Eye (tissue), 1 donor: ENCODE measurements around the gene LMX1B.
A peak's percentile ranks its signal among the peaks of the same experiment; 100 is the strongest.
"Not testable (repeated sequence)": the region's sequence is repeated elsewhere in the genome, so short reads cannot be mapped to it uniquely, and the experiment has no call there.

Experiments used
- DNase-seq: peaks from one replicate; pipeline ENCODE4 v3.0.0-alpha.2; 2015

Gene LMX1B

DNA sequence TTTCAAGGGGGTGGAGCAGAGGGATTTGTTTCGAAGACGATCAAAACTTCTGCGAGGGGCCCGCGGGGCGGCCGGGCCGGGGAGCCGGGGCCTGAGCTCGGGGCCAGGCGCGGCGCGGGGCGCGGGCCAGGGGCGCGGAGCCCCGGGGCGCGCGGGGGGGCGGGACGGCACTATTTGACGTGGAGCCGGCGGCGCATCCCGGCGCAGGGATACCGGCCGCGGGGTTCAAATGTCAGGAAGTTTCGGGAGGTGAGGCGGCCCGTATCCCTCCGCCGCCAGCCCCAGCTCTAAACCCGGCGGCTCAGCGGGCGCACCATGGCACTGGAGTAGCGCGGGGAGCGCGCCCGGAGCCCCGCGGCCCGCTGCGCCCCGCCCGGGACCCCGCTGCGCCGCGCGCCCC, at the start of gene LMX1B:
Gene LMX1B (plus strand): TSS at position 278 of the 400 bp plus-strand sequence. CDS start 522 bp downstream, outside the sequence.
- DNase-seq, result peak; percentile 67

DNA sequence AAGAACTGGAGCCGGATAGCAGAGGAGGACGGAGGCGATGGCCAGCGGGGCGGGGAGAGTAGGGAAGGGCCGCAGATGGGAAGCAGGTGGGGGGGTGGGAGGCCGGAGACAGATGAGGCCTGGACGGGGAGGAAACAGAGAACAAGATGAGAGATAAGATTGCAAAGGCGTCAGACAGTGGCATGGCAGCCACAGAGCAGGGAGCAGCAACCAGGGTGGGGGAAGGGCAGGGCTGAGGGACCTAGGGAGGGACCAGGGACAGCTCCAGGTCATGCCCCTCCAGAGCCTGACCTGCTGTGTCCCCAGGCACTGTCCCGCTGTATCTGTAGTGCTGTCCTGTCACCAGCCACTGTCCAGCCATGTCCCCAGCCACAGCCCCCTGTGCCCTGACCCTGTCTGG, 49.6 kb upstream of the LMX1B start:
- DNase-seq, result no peak

DNA sequence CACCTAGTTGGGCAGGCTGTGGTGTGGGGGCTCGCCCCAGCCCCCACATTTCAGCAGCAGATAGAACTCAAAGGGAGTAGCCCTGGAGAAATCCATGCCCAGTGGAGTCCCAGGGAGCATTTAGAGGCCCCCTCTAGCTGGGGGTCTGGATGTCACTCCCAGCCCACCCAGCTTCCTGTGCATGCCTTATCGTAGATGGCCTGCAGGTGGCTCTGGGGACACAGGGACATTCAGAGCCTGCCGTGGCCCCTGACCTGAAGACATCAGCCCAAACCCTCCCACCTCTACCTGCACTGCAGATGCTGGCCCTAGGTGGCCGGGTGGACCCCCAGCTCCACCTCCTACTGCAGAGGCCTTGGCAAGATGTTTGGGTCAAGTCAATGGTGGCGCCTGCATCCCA, 49.0 kb upstream of the LMX1B start:
- no peak for DNase-seq

DNA sequence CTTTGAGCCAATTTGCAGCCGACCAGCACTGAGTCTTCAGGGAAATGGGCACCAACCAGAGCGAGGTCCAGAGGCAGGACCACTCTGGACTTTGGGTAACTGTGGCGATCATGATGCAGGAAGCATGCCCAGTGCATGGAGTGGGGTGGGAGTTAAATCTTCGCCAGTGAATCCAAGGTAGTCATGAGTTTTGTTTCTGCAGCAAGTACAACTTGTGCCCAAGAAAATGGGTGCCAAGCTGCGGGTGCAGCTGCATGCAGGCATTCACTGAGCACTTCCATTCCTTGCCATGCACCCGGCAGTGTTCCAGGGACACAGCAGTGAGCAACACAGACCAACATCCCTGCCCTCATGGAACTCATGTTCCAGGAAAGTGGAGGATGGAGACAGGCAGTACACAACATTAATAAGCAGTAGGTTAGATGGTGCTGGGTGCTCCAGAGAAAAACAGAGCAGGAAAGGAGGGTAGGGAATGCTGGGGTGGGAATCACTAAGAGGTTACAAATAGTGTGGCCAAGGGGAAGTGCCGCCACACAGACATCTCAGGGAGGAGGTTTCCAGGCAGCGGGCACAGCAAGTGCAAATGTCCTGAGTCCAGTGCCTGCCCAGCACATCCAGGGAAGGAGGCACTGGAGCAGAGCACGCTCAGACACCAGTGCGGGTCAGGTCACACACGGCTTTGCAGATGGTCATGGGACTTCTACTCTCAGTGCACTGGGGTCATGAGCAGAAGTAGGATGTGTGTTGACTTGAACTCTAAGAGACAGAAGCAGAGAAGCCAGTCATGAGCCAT, 48.2 kb upstream of the LMX1B start:
- no peak for DNase-seq

DNA sequence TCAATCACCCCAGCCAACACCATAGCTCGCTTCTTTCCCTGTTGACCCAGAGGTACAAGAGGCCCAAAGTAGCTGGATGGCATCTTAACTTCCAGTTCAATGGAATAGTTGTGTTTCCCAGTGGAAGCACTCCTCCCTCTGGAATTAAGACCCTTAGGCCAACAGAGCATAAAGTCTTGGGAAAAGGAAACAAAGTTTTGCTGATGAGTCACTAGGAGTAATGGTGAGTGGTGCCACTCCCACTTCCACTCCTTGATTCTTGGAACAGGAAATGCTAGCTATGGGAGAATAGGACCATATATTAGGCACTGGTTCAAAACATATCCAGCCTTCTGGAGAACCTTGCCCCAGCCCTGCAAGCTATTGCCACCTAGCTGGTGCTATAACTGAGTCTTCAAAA, 44.7 kb upstream of the LMX1B start:
- no peak for DNase-seq

DNA sequence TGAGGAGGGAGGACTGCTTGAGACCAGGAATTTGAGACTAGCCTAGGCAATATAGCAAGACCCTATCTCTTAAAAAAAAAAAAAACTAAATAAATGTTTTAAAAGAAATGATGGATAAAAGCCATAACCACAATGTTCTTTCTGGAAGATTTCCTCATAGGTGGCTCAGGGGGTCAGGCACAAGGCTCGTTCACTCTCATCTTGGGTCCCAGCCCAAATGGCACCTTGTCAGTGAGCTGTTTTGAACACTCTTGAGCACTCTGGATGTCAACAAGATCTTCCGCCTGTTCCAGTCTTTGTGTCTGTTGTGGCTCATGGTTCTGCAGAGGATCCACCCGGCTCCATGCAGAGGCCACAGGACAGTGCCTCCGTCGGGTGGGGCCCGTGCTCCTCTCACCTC, 35.7 kb upstream of the LMX1B start:
- DNase-seq, result no peak

DNA sequence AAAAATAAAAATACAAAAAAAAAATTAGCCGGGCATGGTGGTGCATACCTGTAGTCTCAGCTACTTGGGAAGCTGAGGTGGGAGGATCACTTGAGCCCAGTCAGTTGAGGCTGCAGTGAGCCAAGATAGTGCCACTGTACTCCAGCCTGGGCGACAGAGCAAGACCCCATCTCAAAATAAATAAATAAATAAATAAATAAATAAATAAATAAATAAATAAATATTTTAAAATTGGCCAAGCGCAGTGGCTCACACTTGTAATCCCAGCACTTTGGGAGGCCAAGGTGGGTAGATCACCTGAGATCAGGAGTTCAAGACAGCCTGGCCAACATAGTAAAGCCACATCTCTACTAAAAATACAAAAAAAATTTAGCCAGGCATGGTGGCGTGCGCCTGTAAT, 33.4 kb upstream of the LMX1B start:
- DNase-seq, result not testable (repeated sequence)

DNA sequence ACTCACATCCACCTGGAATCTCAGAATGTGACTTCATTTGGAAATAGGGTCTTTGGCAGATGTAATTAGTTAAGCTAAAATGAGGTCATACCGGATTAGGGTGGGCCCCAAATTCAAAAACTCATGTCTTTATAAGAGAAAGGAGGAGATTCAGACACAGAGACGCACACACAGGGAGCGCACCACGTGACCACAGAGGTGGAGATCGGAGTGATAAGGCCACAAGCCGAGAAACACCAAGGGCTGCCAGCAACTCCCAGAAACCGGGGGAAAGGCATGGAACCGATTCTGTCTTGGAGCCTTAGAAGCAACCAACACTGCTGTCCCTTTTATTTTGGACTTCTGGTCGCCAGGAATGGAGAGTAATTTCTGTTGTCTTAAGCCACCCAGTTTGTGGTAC, 31.8 kb upstream of the LMX1B start:
- DNase-seq, result no peak

DNA sequence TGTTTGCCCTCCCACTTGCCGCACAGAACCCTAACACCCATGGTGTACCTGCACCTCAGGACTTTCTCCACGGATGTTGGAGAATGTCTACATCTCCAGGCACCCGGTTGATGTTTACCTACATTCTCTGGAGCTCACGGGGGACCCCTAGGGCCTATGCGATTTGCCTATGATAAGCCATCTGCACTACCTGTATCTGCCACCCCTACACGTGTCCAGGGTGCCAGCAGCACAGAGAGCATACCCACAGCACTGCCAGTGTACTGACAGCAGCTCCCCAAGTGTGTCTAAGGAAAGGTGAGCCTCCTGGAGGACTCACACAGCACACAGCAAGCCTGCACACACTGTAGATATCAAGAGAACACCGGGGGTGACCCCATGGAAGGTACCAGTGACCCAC, 31.3 kb upstream of the LMX1B start:
- DNase-seq, result no peak

DNA sequence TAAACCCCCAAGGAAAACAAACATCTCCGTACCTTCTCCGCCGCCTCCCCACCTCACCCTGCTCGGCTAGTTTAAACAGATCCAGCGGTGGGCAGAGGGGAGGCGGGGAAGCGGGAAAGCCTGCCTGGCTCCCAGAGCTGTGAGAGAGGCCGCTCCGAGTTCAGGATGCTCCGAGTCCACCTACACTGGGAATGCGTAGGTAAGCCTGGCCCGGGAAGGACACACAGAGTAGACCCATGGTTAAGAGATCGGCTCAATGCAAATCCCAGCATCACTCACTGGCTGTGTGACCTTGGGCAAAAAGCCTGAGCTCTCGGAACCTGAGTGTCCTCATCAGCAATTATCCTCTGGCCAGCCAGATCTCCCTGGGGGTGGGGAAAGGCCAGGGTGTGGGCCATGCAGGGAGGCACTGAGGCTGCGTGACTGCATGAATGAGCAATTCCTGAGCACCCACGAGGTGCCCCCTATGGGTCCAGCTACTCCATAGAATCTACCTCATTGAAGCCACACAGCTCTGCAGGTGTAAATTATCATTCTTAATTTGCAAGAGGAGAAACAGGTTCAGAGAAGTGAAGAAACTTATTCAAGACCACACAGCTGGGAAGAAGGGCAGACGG, 30.5 kb upstream of the LMX1B start:
- DNase-seq, result no peak

DNA sequence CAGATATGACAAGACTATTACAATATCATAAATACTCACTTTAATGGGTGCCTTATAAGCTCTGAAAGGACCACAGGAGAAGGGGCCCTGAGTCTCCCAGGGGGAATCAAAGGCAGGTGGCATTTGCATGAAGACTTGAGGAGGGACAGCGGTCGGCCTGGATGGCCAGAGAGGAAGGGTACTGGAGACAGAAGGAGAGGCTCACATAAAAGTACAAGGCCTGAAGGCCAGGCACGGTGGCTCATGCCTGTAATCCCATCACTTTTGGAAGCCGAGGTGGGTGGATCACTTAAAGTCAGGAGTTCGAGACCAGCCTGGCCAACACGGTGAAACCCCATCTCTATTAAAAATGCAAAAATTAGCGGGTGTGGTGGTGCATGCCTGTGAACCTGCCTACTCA, 29.1 kb upstream of the LMX1B start:
- DNase-seq, result no peak

DNA sequence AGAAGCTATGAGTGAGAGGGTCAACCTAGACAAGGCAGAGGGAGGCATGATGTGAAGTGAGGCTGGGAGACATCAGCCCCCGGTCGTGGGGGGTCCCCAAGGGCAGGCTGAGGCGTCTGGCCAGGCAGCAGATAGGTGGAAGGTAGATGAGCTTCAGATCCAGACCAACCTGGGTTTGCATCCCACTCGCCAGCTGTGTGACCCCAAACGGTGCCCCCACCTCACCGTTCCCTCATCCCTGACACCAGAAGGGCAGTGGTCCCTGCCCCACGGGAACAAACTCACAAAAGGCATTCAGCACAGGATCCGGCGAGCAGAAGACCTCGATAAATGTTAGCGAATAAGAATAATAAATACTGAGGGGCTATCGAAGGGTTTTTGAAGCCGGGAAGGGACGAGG, 27.5 kb upstream of the LMX1B start:
- no peak for DNase-seq

DNA sequence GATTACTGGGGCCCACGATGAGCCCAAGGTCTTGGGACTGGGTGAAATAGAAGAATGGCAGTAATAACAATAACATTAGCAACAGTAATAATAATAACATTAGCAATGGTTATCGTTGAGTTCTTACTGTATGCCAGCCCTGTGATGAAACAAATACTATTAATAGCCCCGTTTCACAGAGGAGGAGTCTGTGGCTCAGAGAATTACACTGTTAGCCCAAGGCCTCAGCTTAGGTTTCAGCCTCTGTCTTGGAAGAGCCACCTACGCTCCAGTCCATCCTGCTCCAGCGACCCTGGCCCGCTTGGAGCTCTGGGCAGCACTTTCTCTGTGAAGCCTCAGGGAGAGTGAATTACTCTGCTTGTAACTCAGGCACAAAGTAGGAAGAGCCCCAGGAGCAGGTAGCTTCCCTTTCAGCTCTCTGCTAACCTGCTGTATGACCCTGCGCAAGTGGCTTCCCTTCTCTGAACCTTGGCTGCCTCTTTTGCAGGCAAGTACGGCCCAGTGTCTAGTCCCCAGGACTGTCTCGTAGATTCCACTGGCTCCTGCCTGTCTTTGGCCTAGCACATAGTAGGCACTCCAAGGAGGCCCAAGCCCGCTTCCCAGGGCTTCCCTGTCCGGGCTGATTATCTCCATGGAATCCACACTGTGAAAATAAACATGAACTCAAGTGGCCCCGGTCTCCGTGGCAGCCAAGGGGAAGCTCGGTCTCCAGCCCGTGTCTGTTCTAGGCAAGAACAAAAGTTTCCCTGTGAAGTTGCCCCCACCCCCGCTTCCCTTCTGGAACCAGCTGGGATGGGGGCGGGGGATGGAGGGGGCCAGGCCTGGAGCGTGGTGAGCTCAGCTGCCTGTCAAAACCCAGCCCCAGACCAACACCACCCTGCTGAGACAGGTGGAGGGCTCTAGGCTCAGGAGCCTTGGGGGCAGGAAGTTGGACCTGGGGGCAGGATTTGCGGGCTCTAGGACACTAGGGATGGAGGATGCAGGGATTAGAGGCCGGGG, 26.2 kb upstream of the LMX1B start:
- DNase-seq, result peak; percentile 69

DNA sequence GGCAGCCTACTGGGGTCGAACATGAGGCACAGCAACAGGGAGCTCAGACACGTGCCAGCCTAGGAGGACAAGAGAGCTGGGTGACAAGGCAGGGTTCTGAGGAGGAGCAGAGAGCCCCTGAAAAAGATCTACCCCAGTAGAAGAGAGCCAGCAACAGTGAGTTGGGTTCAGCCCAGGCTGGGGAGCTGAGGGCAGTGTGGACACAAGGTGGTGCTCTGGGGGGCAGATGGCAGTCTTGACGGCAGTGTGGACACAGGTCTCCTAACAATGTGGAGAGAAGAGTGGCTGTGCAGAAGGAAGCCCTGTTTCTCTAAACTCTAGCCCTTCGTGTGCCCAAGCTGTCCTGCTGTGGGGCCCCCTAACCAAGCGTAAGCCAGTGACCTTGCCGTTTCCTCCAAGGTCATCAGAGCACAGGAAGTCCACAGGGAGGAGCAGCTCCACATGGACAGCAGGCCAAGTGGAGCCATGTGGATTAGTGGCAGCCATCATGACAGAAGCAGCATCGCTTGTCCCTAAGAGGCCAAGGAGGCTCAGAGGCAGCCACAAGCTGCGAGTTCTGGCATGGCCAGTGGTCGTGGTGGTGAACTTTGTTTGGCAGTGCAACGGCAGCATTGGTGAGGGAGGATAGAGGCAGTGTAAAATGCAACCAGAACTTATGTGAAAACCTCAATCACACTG, 25.1 kb upstream of the LMX1B start:
- DNase-seq, result no peak

DNA sequence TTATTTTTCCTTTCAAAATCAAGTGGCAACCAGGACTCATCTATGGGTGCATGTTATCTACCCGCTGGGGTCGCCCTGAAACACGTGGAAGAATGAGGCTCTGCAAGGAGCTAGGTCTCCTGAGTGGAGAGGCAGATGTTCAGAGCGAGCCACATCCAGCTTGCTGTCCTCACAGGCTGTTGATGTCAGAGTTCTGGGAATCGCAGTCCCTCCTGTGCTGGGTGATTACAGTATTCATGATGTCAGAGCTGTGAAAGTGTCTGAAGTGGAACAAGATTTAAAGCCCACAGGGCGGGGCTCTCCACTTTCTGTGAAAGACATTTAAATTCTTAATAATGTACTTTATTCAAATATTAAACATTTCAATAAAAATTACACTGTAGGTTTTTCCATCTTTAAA, 24.4 kb upstream of the LMX1B start:
- no peak for DNase-seq

DNA sequence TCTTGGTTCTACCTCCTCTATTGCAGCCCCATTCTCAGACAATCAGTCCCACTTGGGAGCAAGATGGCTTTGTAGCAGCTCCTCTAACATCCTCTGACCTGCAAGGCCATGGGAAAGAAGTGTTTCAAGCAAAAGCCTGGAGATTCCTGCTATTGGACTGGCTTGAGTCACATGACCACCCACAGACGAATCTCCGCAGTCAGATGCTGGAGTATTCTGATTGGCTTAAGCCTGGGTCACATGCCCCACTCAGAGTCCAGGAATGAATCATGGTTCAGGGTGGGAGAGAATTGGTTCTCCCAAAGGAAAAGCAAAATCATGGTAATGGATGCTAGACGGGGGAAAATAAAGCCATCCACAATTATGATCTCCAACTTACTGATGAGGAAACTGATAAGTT, 22.6 kb upstream of the LMX1B start:
- DNase-seq, result no peak

DNA sequence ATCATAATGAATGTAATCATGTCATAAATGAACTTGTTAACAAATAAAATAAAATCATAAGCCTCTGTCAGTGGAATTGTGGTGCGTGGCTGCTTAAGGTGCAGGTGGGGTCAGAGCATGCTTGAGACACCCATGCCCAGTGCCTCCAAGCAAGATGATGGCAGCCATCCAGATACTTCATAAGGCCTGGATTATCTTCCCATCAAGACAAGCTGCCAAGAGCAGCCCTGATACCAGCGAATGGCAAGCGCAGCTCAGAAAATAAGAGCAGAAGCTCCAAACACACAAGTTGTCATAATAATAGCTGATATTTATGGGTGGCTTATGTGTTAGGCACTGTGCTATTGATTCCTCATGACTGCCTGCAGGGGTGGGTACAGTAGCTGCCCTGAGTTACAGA, 21.8 kb upstream of the LMX1B start:
- no peak for DNase-seq

DNA sequence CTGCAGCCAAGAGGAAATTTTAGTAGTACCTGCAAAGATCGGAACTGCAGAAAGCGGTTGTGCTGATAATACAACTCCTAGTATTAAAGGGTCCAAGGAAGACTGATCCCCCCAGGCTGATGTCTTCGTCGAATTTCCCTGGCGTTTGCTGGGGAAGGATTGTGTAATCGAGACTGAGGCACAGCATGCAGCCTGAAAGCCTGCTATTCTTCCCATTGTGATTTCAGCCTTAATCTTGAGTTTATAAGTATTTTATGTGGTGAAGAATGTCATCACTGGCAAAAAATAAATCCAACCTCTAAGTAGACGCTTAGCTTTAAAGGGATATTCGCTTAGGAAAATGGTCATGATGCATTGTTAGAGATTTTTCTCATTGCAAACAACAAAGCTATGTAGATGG, 21.3 kb upstream of the LMX1B start:
- DNase-seq, result no peak

DNA sequence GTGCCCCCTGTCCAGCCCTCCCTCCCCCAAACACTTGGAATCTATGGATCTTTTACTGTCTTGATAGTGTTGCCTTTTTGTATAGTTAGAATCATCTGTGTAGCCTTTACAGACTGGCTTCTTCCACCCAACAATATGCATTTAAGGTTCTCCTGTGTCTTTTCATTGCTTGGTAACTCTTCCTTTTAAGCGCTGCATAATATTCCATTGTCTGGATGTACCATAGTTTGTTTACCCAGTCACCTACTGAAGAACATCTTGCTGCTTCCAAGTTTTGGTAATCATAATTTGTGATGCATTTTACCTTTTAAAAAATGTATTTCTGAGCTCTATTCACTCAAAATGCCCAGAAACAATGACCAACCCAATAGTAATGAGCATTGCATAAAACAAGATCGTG, 17.7 kb upstream of the LMX1B start:
- DNase-seq, result no peak

DNA sequence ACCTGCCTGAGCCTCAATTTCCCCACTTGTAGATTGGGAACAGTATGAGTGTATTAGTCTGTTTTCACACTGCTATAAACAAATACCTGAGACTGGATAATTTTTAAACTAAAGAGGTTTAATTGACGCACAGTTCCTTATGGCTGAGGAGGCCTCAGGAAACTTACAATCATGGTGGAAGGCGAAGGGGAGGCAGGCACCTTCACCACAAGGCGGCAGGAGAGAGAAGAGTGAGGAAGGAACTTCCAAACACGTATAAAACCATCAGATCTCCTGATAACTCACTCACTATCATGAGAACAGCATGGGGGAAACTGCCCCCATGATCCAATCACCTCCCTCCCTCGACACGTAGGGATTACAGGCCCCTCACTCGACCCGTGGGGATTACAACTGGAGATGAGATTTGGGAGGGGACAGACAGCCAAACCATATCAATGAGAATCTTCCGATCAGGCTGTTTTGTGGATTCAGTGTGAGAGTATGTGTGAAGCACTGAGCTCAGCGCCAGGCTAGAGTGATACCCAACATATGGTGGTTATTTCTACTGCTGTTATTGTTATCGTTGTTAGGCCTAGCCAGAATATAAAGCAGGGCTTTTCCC, 14.6 kb upstream of the LMX1B start:
- DNase-seq, result no peak

DNA sequence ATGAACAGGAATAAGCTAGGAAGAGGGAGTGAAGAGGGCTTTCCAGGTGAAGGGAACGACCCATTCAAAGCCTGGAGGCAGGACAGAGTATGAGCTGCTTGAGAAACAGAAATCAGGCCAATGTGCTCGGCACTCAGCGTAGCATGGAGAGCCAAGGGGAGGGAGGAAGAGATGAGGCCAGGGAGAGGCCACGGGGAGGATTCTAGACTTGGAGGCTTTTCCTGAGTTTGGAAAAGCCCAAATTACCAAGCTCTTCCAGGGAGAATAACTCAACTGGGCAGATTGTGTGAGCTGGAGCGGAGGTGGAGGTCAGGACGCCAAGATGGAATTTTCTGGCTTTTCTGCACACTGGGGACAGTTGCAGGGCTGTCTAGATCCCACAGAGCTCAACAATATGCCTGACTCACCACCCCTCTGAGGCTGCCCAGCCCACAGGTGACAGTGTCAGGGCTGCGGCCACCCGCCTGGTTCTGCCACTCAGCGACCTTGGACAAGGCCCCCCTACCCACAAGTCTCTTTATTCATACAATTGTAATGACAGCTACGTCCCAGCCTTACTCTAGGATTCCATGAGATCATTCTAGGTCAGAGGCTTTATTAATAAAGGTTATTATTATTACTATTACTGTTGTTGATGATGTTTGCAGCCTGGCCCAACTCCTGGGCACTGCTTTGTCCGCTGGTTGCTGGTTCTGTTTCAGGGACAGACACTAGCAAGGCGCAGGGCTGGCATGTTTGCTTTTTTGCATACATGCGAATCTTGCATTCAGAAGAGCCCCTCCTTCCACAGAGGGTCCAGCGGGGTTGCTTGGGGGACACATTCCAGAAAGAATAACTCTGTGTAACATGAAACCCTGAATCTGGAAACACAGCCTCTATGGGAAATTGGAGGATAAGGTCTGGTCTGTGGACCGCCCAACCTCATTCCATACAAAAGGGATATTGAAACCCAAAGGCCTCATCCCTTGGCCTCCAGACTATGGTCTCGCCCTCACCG, 9.4 kb upstream of the LMX1B start:
- DNase-seq, result peak; percentile 69
